GM18909 (cell line): ENCODE data around the gene MVD.

ENCODE experiments used
- ATAC-seq: cut with Tn5 transposase; IDR thresholded peaks from one replicate; pipeline ENCODE4 v1.9.1; 2021; ENCODE audit warnings: mild to moderate bottlenecking; ENCODE audit not compliant: unreplicated experiment, poor library complexity

The MVD gene

DNA sequence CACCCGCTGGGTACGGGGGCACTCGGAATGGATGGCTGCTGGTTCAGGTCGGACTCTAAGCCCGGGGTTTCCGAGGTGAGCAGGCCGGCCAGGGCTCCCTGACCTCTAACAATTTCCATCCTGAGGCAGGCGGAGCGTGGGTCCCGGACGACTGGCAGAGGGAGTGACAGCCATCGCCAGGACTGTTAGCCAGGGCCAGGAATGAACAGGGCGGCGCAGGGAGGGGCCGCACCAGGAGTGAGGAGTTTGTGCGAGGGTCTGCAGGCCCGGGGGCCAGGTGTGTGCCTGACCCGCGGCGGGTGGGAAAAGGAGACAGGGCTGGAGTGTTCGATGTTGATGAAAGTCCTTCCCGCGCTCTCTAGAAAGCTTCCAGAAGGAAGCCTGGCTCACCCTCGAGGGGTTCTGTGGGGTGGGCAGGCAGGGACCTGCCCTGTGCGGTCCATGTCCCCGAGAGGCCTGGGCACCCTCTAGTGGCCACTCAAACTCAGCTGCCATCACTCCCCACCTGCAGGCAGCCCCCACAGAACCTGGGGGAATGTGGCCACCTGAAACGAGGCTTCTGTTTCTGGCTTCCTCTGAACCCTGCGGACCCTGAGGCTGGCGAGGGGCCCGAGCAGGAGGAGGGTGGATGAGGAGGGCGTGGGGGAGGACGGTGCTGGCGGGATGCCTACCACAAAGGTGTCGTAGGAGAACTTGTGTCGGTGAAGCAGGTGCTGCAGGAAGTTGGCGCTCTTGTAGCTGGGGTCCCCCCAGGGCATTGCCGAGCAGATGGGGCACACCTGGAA is 35.1 kb upstream of the MVD start:
- ATAC-seq = no peak

DNA sequence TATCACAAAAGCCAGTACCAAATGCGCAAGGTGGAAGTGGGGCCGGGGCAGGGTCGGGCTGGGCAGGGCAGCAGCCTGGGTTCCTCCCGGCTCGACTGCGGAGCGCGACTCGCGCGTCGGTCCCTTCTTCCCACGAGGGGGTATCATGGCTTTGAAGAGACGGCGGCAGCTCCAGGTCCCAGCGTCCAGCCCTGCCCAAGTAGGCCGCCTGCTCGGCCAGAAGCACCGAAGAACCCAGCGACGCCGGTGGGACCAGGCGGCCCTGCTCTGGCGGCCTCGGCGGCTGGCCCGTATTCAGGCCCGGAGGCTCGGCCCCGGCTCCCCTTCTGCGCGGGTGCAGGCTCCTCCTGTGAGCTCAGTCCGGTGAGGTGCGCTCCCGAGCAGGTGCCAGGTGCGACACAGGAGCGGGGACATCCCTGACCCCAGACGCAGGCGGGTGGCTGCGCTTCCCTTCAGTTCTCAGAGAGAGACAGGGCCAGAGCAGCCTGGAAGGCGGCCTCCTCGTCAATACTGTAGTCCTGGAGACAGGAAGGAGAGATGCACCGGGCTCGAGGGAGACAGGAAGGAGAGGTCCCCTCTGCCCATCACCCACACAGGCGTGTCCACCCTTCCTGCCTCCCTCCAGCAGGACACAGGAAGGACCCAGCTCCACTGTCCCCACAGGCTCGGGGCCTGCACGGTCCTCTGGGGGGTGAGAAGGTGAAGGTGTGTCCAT is 34.4 kb upstream of the MVD start:
- no peak for ATAC-seq

DNA sequence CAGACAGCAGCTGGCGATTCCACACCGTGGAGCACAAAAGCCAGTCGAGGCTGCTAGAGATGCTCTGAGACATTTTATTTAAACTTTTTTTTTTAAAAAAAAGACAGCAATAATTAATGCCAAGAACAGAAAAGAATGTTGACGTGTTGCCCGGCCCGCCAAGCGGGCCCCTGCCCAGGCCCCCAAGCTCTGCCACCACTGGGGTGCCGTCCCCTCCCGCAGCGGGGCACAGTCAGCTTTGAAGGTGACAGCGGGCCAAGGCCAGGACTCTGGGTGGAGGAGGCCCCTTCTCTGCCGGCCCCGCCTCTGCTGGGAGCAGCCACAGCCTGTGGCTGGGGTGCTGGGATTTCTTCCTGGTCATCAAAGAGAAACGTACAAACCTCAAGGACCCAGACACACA is 33.5 kb upstream of the MVD start:
- ATAC-seq = no peak

DNA sequence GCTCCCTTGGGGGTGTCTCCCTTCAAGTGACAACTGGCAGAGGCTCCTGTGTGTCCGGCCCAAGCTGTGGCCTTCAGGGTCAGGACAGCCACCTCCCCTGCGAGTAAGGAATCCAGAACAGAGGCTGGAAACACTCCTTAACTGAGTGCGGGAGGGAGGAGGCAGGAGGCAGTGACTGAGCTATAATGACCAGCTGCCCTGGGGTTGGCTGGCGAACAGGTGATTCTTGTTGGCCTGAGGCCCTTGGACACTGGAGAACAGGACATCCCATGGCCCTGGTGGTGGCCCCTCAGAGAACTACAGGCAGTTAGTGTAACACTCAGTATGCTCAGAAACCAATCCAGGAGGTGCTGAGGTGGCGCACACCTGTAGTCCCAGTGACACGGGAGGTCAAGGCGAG is 32.9 kb upstream of the MVD start:
- ATAC-seq = no peak

DNA sequence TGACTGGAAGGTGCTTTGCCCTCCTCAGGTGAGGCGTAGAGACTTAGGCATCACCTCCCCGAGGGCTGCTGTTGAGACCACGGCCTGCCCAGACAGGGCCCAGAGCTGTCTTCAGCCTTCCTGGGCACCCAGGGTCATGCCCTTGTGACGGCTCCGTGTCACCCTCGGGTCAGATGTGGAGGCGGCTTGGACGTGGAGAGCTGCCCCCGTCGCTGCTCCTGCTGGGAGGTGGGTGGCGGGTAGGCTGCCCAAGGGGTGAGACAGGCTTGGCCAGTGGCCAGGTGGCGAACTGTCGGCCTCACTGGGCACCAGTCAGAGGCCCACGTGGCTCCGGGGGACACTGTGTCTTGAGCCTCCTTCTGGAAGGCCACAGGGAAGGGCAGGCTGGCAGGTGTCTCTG is 32.3 kb upstream of the MVD start:
- ATAC-seq = no peak

DNA sequence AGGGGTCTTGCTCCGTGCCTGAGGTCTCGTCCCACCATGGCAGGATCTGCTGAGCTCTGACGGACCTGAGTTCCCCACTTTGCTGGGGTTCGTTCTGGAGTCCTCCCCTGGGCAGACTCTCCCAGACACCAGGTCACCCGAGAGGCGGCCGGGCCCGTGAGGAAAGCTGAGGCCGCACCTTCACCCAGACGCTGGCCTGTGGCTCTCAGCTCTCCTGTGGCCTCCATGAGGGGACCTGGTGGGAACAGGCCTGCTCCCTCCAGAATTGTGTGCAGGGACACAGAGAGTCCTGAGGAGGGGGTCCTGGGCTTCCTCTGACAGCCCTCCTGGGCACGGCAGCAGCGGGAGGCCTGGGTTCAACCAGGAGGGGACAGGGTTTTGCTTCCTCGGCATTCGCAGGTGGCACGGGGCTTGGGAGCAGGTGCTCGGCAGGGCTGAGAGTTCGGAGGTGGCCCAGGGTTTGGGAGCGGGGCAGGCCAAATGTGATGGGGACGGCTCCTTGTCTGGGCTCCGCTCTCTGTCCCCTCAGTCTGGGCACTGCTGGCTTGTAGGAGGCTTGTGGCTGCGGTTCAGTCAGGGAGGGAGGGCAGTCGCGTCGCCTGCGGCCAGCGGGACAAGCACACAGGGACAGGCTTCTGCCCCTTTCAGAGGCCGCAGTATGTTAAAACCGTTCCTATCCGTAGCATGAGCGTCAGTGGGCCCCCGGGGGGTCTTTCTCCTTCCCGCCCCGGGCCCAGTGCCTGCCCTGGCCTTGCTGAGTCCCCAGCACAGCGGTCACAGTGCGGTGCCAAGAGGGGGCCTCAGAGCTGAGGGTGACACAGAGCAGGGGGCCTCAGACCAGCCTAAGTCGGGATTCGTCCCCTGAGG is 31.6 kb upstream of the MVD start:
- no peak for ATAC-seq

DNA sequence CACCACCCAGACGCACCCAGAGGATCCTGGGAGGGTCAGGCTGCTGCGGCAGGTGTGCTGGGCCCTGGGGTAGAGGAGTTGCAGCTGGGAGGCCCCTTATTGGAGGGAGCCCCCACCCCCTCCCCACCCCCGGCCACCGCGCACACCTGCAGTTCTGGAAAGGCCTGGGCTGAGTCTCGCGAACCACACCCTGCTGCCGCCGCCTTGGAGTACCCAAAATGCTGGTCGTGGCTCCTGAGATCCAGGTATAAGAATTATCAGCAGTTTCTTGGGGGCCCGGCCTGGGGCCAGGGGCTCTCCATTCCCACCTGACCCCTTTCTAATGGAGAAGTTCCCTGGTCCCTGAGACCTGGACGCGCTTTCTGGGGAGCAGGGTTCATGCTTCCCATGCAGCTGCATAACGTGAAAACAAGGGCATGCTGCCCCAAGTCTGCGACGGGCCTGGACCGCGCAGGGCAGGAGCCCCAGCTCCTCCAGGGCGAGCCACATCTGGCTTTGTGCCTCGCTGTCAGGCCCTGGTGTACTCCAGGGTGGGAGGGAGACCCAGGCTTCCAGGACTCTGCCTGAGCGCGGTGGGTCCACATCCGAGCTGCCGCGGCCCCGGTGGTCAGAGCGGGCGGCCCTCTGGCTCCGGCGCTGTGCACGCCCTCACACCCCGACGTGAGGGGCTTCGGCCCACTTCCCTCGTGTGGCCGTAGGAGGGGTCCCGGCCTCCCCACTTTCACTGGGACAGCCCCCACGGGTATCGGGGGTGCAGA is 30.7 kb upstream of the MVD start:
- ATAC-seq = no peak

DNA sequence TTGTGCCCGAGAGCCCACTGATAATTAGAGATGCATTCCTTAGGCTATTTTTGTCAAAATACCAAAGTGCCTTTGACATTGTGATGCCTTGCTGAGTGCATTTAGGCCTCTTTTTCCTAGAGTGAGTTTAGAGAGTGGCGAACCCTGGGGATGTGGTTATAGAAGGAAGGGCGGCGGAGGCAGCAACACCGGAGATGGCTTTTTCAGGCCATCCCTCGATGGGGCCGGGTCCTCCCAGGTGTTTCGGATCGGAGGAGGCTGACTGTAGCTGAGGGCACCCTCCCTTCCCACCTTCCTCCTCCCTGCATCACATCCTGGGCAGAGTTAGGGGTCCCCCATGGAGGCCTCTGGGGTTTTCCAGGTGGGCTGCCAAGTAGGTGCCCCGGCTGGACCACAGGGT is 30.0 kb upstream of the MVD start:
- ATAC-seq = no peak

DNA sequence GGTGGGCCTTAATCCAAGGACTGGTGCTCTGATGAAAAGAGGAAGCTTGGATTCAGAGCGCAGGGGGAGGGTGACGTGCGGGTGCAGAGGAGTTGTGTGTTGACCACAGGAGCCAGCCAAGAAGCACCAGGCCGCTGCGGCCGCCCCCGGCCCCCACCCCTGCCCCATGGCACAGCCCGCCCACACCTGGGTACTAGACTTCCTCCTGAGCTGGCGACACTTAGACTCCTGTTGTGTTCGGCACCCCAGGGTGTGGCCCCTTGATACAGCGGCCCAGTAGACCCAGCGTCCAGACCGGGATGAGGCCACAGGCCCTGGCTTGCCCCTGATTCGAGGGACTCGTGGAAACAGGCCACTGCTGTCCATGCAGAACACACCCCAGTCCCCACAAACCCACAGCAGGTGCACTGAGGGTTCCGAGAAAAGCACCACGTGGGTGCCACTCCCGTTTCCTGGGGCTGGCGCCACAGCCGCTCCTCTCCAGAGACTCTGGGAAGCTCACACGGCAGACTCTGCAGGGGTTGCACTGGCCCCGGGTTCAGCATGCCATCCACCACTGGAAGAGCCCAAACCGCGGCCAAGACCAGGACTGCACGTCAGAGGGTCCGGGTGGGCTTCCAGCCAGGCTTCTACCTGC is 29.2 kb upstream of the MVD start:
- no peak for ATAC-seq

DNA sequence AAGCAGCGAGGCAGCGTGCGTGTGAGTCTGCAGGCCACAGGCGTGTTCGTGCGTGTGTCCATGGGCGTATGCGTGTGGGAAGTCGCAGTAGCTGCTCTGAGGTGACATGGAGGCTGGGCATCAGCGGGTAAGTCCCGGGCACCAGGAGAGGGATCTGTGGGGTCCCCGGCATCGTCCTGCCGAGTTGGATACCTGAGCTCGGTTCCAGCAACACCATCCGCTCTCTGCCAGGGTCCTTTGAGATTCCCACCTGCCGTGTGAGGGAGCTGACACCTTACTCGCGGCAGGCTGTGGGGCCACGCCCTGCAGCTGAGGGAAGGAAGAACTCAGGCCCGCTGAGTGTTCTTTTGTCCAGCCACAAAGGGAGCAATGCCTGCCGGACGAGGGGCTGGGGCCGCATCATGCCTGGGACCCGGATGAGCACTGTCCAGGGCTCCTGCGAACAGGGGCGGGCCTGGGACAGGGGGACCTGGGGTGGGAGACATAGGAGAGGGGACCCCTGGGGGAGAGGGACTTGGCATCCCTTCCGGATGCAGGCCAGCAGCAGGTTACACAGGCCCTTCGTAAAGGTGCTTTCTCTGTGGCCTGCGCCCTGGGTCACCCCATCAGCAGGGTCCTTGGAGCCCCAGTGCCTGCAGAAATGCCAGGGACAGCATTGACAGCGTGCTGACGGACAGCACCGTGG is 28.4 kb upstream of the MVD start:
- no peak for ATAC-seq

DNA sequence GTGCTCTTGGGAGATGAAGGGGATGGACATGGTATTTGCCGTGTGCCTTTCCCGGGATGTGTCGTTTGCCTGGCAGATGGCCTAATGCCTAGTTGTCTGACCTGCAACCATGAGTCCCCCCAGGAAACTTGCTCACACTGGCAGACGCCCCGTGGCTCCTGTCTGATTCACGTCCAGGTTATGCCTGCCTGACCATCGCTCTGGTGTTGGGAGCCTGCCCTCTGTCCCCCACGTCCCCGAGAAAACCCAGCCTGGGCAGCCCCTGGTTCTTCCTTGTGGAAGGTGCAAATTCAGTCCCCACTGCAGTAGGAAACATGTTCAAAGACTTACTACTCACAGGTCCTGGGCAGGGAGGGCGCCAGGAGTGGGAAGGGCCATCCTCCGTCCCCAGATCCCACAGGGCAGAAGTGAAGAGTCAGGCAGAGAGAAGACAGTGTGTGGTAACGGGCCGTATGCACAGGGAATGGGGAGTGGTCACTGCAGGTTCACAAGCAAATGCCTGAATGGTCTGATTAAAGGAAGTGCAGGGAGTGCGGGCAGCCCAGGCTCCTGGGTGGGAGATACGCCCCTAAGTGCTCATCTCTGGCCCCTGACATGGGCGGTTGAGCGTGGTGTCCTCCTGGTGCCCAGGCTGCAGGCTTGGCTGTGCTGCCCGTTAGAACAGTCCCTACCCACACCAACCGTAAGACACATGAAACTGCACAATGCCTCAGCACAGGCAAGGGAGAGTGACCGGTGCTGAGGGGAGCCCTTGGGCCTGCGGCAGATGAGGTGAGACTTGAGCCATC is 27.6 kb upstream of the MVD start:
- no peak for ATAC-seq

DNA sequence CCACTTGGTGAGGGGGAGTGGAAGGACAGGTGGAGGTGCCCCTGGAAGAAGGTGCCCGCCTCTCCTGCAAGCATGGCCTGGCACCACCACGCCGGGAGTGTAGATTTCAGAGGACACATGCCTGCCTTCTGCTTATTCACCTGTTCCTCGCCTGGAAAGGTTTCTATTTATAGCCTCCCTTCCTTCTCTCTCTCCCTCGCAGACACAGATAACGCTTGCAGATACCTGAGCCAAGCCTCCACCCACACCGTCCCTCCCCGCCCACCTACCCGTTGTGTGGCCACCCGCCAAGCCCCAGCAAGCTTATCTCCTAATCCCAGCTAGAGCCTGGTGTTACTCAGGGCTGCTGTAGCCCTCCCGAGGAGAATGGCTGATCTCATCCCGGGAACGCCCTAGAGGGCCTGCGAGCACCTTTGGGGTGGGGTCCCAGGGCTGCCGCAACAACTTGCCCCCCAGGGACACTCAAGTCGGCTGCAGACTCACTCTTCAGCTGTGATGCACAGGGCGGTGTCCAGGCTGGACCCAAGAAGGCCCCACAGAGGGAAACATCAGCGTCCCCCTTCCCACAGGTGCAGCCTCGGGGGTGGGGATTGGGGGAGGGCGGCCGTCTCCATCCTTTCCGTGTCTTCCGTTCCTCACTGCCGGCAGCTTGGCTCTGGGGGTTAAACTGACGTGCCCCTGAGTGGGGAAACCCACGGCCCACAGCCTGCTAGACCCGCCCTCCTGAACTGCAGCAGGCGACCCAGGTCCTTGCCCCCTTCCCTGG is 25.3 kb upstream of the MVD start:
- no peak for ATAC-seq

DNA sequence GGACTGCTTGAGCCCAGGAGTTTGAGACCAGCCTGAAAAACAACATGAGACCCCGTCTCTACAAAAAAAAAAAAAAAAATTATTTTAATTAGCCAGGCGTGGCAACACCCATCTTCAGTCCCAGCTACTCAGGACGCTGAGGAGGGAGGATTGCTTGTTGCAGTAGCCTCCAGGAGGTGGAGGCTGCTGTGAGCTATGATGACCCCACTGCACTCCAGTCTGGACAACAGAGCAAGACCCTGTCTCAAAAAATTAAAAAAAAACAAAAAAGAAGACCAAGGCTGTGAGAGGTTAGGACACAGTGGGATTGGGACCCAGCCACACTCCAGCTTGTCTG is 24.8 kb upstream of the MVD start:
- ATAC-seq = no peak

DNA sequence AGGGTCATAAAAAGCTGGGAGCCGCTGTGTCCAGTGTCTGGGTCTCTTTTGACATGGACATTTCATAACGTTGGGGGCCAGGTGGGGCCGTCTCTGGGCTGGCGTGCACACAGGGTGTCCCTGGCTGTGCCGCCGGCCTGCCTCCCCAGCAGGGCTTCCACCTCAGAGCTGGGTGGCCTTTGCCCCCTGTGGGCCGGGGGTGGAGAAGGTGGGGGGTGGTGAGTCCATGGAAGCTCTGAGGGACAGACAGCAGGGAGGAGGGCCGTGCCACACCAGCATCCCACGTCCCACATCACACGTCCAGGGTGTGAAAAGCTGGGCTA is 24.3 kb upstream of the MVD start:
- ATAC-seq = no peak

DNA sequence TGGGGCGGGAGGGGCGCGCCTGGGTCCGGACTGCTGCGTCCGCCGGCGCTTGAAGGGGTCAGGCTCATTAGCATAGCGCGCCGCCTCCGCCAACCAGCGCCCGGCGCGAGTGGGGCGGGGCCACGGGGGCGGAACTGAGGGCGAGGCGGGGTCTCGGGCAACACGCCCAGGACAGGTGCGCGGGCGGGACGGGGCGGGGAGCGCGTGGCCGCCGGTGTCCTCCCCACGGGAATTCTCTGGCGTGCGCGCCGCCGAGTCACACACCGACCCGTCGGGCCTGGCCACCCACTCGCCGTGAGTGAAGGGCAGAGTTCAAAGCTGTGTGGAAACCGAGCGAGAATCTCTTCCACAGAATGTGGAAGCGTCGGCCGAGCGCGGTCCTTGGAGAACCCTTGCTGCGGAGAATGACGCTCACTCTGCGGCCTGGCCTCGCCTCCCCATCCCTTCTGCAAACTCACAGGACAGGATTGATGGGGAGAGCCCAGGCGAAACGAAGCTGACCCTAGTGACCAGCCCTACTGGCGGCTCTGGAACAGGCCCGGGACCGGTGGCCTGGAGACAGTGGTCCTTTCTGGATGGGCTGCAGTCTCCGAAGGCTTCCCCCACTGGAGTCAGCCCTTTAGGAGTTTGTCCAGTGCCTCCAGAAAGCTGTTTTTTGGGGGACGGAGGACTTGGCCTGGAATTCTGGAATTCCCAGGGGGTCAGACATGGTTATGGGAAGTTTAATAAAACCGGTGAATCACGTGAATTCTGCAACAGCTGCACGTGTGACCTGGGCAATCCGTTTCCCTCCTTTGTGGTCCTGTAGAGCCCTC is 23.8 kb upstream of the MVD start, which contains the start of gene SNAI3:
SNAI3 (minus strand) TSS at position 69 of the 815 bp plus-strand sequence. CDS start 101 bp downstream, outside the sequence.
- ATAC-seq = peak; percentile 81

DNA sequence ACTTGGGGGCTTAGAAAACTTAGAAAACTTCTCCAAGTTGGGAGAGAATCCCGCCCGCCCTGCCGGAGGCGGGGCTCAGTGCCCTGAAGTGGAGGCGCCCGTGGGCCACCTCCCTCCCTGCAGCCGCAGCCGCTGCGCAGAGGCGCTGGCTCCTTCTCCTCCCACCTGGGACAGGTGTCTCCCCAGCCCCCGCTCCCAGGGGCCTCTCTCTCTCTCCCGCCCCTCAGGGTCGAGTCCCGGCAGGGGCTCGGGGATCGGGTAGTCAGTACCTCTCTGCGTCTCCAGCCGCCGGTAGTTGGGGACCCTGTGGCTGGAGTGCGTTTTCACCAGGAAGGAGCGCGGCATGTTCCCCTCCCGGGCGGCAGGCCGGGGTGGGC is 23.2 kb upstream of the MVD start:
- no peak for ATAC-seq
